WTC11 (cell line): ENCODE results near the gene SHTN1. TPM values are rescaled to one million over a fixed set of nuclear protein-coding genes. Genes with fewer than 3 reads are reported as not detected.

Experiments
- ATAC-seq: fragments of 200-7000 bp; cut with Tn5 transposase; 2 replicates; pipeline ENCODE4 v1.10.0; 2021; ENCODE audit warnings: mild to moderate bottlenecking, moderate library complexity
- CTCF ChIA-PET: fragments of 300-600 bp; sonication (Branson Sonifier 250); formaldehyde crosslinking; loops from one replicate; lab custom pipeline; 2021; ENCODE audit warnings: antibody characterized with exemption; lab: Charles Lee
- POLR2A ChIA-PET: fragments of 350-600 bp; sonication (Branson Sonifier 250); formaldehyde crosslinking; loops from one replicate; lab custom pipeline; 2021; ENCODE audit warnings: antibody characterized with exemption; lab: Charles Lee
- DNase-seq: peaks from one replicate; pipeline ENCODE4 v3.0.0; 2021; ENCODE audit warnings: low spot score
- H3K27ac Mint-ChIP-seq: 2 replicates; pipeline ENCODE4 v1.8.0; 2021; ENCODE audit warnings: mixed read lengths
- H3K27me3 Mint-ChIP-seq: 2 replicates; pipeline ENCODE4 v1.8.0; 2021; ENCODE audit warnings: low read depth, mild to moderate bottlenecking, moderate library complexity, mixed read lengths
- H3K36me3 Mint-ChIP-seq: 2 replicates; pipeline ENCODE4 v1.8.0; 2021; ENCODE audit warnings: mixed read lengths
- H3K4me1 Mint-ChIP-seq: 2 replicates; pipeline ENCODE4 v1.8.0; 2022; ENCODE audit warnings: mixed read lengths
- H3K4me3 Mint-ChIP-seq: 2 replicates; pipeline ENCODE4 v1.8.0; 2021; ENCODE audit warnings: mild to moderate bottlenecking, moderate library complexity, mixed read lengths
- H3K9me3 Mint-ChIP-seq: 2 replicates; pipeline ENCODE4 v1.8.0; 2021; ENCODE audit warnings: mixed read lengths
- AFF4 ChIP-seq: sonication (generic); formaldehyde crosslinking; IDR thresholded peaks from 2 replicates; pipeline ENCODE4 v1.8.1; 2023; ENCODE audit warnings: mild to moderate bottlenecking, missing genetic modification reagents, borderline replicate concordance
- ARID4B ChIP-seq: sonication (generic); formaldehyde crosslinking; IDR thresholded peaks from 2 replicates; pipeline ENCODE4 v1.8.0; 2023; ENCODE audit warnings: missing genetic modification reagents, mild to moderate bottlenecking, borderline replicate concordance
- ATF1 ChIP-seq: sonication (generic); formaldehyde crosslinking; IDR thresholded peaks from 2 replicates; pipeline ENCODE4 v1.8.1; 2023; ENCODE audit warnings: mild to moderate bottlenecking, moderate library complexity, missing genetic modification reagents
- CDX4 ChIP-seq: fragments of 250-450 bp; sonication (Bioruptor Pico); IDR thresholded peaks from 2 replicates; pipeline ENCODE4 v1.9.0; 2021; ENCODE audit warnings: moderate library complexity, mild to moderate bottlenecking, inconsistent platforms, borderline replicate concordance
- CREB1 ChIP-seq: sonication (generic); formaldehyde crosslinking; IDR thresholded peaks from 2 replicates; pipeline ENCODE4 v1.8.0; 2023; ENCODE audit warnings: mild to moderate bottlenecking, missing genetic modification reagents
- ERG ChIP-seq: fragments of 250-450 bp; sonication (Bioruptor Pico); IDR thresholded peaks from 2 replicates; pipeline ENCODE4 v1.8.0; 2021; ENCODE audit warnings: mild to moderate bottlenecking
- ETV6 ChIP-seq: sonication (generic); formaldehyde crosslinking; IDR thresholded peaks from 2 replicates; pipeline ENCODE4 v1.8.1; 2022; ENCODE audit warnings: mild to moderate bottlenecking, missing genetic modification reagents
- FOXK1 ChIP-seq: sonication (generic); formaldehyde crosslinking; IDR thresholded peaks from 2 replicates; pipeline ENCODE4 v1.8.0; 2022; ENCODE audit warnings: mild to moderate bottlenecking, moderate library complexity, missing genetic modification reagents
- FOXP1 ChIP-seq: sonication (generic); formaldehyde crosslinking; IDR thresholded peaks from 2 replicates; pipeline ENCODE4 v1.8.0; 2022; ENCODE audit warnings: missing genetic modification reagents, mild to moderate bottlenecking, moderate library complexity, borderline replicate concordance
- FOXP4 ChIP-seq: sonication (generic); formaldehyde crosslinking; IDR thresholded peaks from 2 replicates; pipeline ENCODE4 v1.8.0; 2022; ENCODE audit warnings: mild to moderate bottlenecking, missing genetic modification reagents
- GTF2I ChIP-seq: fragments of 250-450 bp; sonication (Bioruptor Pico); conservative IDR thresholded peaks from 2 replicates; pipeline ENCODE4 v1.4.0; 2021; ENCODE audit warnings: mild to moderate bottlenecking
- HMGA2 ChIP-seq: fragments of 250-450 bp; sonication (Bioruptor Pico); IDR thresholded peaks from 2 replicates; pipeline ENCODE4 v1.4.0; 2021; ENCODE audit warnings: mild to moderate bottlenecking, moderate library complexity
- NFATC4 ChIP-seq: fragments of 250-450 bp; sonication (Bioruptor Pico); IDR thresholded peaks from 2 replicates; pipeline ENCODE4 v1.9.0; 2021; ENCODE audit warnings: mild to moderate bottlenecking
- SMAD3 ChIP-seq: sonication (generic); formaldehyde crosslinking; IDR thresholded peaks from 2 replicates; pipeline ENCODE4 v1.8.0; 2022; ENCODE audit warnings: missing genetic modification reagents, mild to moderate bottlenecking, borderline replicate concordance
- STAT6 ChIP-seq: sonication (generic); formaldehyde crosslinking; conservative IDR thresholded peaks from 2 replicates; pipeline ENCODE4 v1.8.1; 2023; ENCODE audit warnings: mild to moderate bottlenecking, low read depth, missing genetic modification reagents, moderate library complexity
- ZBTB43 ChIP-seq: sonication (generic); formaldehyde crosslinking; IDR thresholded peaks from 2 replicates; pipeline ENCODE4 v1.8.1; 2023; ENCODE audit warnings: mild to moderate bottlenecking, missing genetic modification reagents
- ZNF281 ChIP-seq: sonication (generic); formaldehyde crosslinking; IDR thresholded peaks from 2 replicates; pipeline ENCODE4 v1.8.0; 2023; ENCODE audit warnings: mild to moderate bottlenecking, missing genetic modification reagents
- total RNA-seq: library from RNA; stranded (reverse); gene quantifications from 3 replicates; pipeline ENCODE4 v1.2.3, GENCODE V29; 2021

The SHTN1 gene
- total RNA-seq, 1 experiment from 2014 or later, result 11.0 TPM

GRCh38 chr10:116848944-116849247 is 156.1 kb downstream of the SHTN1 start:
- POLR2A ChIA-PET, result interaction anchor here (0.5 to 1.3 kb wide), 6 partner anchors 8 to 253 kb away, joined by 3 to 15 read pairs (median 6); no protein-coding TSS in a partner anchor

More at GRCh38 chr10:116848944-116849247, 156.1 kb downstream of the SHTN1 start:
- H3K4me1 Mint-ChIP-seq, result peaks cover 34% of the 10 kb centered on the region
- peak overlapping the region; percentile 75 for H3K27ac Mint-ChIP-seq
- ATAC-seq, result peak; percentile 8
- no peak for DNase-seq
- TF ChIP-seq HMGA2 (CRISPR knock-in tag), result no peak
- no peak for TF ChIP-seq AFF4
- TF ChIP-seq SMAD3, result no peak
- no peak for TF ChIP-seq GTF2I
- no peak for TF ChIP-seq CDX4
- TF ChIP-seq ZBTB43, result no peak
- no peak for TF ChIP-seq STAT6 (CRISPR knock-in tag)
- TF ChIP-seq NFATC4 (CRISPR knock-in tag), result no peak
- no peak for TF ChIP-seq ZNF281
- no peak for TF ChIP-seq ETV6 (CRISPR knock-in tag)
- no peak for TF ChIP-seq ARID4B (CRISPR knock-in tag)
- TF ChIP-seq FOXP1 (CRISPR knock-in tag), result no peak
- no peak for TF ChIP-seq CREB1 (CRISPR knock-in tag)
- TF ChIP-seq ATF1 (CRISPR knock-in tag), result no peak
- TF ChIP-seq FOXK1 (CRISPR knock-in tag), result no peak
- TF ChIP-seq ERG, result no peak
- TF ChIP-seq FOXP4 (CRISPR knock-in tag), result no peak
- peaks cover 20% of the 10 kb centered on the region for H3K27me3 Mint-ChIP-seq
- no peaks in the 10 kb centered on the region for H3K36me3 Mint-ChIP-seq
- H3K4me3 Mint-ChIP-seq, result peak overlapping the region; percentile 89
- CTCF ChIA-PET, result interaction anchor here (0.9 to 2.3 kb wide), 11 partner anchors 8 to 326 kb away, joined by 3 to 16 read pairs (median 4); partner anchors contain the start of gene SHTN1
- no peaks in the 10 kb centered on the region for H3K9me3 Mint-ChIP-seq
